Smooth muscle cell (in vitro differentiated cells): ENCODE results near the gene MAP7D2. TPM values are rescaled to one million over a fixed set of nuclear protein-coding genes. Genes with fewer than 3 reads are reported as not detected.

ENCODE experiments used
- DNase-seq: peaks from one replicate; lab custom pipeline; 2025; ENCODE audit not compliant: unreplicated experiment; lab: John Stamatoyannopoulos, UW
- H2AFZ ChIP-seq: fragments of 200-600 bp; sonication (generic); 2 replicates; pipeline ENCODE4 v1.6.0; 2016; ENCODE audit warnings: antibody characterized with exemption, low read depth, mild to moderate bottlenecking
- H3F3A ChIP-seq: fragments of 200-600 bp; sonication (generic); 2 replicates; pipeline ENCODE4 v1.6.0; 2017; ENCODE audit warnings: antibody characterized with exemption, low read depth
- H3K27ac ChIP-seq: fragments of 200-600 bp; sonication (generic); 2 replicates; pipeline ENCODE4 v1.5.1; 2016; ENCODE audit warnings: low read depth, mild to moderate bottlenecking
- H3K27me3 ChIP-seq: fragments of 200-600 bp; sonication (generic); 2 replicates; pipeline ENCODE4 v1.6.1; 2016; ENCODE audit warnings: low read depth, mild to moderate bottlenecking
- H3K36me3 ChIP-seq: fragments of 200-600 bp; sonication (generic); 2 replicates; pipeline ENCODE4 v1.5.1; 2016; ENCODE audit warnings: low read depth
- H3K4me1 ChIP-seq: fragments of 200-600 bp; sonication (generic); 2 replicates; pipeline ENCODE4 v1.5.1; 2016; ENCODE audit warnings: low read depth
- H3K4me2 ChIP-seq: fragments of 200-600 bp; sonication (generic); 2 replicates; pipeline ENCODE4 v1.6.0; 2016; ENCODE audit warnings: mild to moderate bottlenecking
- H3K4me3 ChIP-seq: fragments of 200-600 bp; sonication (generic); 2 replicates; pipeline ENCODE4 v1.5.1; 2016; ENCODE audit warnings: mild to moderate bottlenecking
- H3K79me2 ChIP-seq: fragments of 200-600 bp; sonication (generic); 2 replicates; pipeline ENCODE4 v1.6.0; 2016; ENCODE audit warnings: low read depth, mild to moderate bottlenecking
- H3K9ac ChIP-seq: fragments of 200-600 bp; sonication (generic); 2 replicates; pipeline ENCODE4 v1.6.0; 2016; ENCODE audit warnings: low read depth
- H3K9me3 ChIP-seq: fragments of 200-600 bp; sonication (generic); replicated peaks from 2 replicates; pipeline ENCODE4 v1.5.1; 2016; ENCODE audit warnings: low read depth
- H4K20me1 ChIP-seq: fragments of 200-600 bp; sonication (generic); 2 replicates; pipeline ENCODE4 v1.6.0; 2016; ENCODE audit warnings: low read depth
- WGBS: methylation state at CpG from one replicate; pipeline ENCODE4 v1.1.7; 2016; ENCODE audit warnings: low lambda C conversion rate; 5-methylcytosine and 5-hydroxymethylcytosine counted together
- polyA plus RNA-seq: library from polyadenylated mRNA; unstranded; fragments of >200 nt; fragmentation: Nextera tagmentation; extraction: Ambion mirVana; gene quantifications from 2 replicates; pipeline ENCODE4 v1.2.1, GENCODE V29; 2016
- total RNA-seq: library from RNA; depleted of rRNA; stranded (reverse); fragments of >200 nt; gene quantifications from 2 replicates; pipeline ENCODE4 v1.2.3, GENCODE V29; 2014
- TF ChIP-seq, protein P1 (sequence below): fragments of 200-600 bp; sonication (generic); IDR thresholded peaks from 2 replicates; pipeline ENCODE4 v1.5.1; 2017; ENCODE audit warnings: borderline replicate concordance, mild to moderate bottlenecking, antibody characterized with exemption; ENCODE audit not compliant: insufficient read depth, poor library complexity, severe bottlenecking

The MAP7D2 gene
- total and polyA plus RNA-seq, 2 experiments from 2014 or later: 0.18 TPM; not detected in 1

GRCh38 chrX:20038966-20039365 lies 77.7 kb downstream of the MAP7D2 start:
- Histone ChIP-seq H4K20me1 (no peaks in the 10 kb centered on the region), H3K27ac (no peak overlapping the region), H3K9me3 (no peaks in the 10 kb centered on the region), H3K36me3 (no peaks in the 10 kb centered on the region), H3K4me1 (no peaks in the 10 kb centered on the region), H3K4me3 (no peak overlapping the region), H2AFZ (no peak overlapping the region), H3K4me2 (no peak overlapping the region), H3K79me2 (no peaks in the 10 kb centered on the region), H3K9ac (no peak overlapping the region), H3F3A (no peaks in the 10 kb centered on the region), H3K27me3 (no peaks in the 10 kb centered on the region)
- TF ChIP-seq, protein P1, sequence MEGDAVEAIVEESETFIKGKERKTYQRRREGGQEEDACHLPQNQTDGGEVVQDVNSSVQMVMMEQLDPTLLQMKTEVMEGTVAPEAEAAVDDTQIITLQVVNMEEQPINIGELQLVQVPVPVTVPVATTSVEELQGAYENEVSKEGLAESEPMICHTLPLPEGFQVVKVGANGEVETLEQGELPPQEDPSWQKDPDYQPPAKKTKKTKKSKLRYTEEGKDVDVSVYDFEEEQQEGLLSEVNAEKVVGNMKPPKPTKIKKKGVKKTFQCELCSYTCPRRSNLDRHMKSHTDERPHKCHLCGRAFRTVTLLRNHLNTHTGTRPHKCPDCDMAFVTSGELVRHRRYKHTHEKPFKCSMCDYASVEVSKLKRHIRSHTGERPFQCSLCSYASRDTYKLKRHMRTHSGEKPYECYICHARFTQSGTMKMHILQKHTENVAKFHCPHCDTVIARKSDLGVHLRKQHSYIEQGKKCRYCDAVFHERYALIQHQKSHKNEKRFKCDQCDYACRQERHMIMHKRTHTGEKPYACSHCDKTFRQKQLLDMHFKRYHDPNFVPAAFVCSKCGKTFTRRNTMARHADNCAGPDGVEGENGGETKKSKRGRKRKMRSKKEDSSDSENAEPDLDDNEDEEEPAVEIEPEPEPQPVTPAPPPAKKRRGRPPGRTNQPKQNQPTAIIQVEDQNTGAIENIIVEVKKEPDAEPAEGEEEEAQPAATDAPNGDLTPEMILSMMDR: no peak
- WGBS: 72% methylated on average over 3 of the region's 3 CpGs
- DNase-seq: no peak

GRCh38 chrX:20037186-20037585 lies 79.5 kb downstream of the MAP7D2 start:
- no peak overlapping the region for H3K9ac ChIP-seq
- H4K20me1 ChIP-seq: no peaks in the 10 kb centered on the region
- H3K4me3 ChIP-seq: no peak overlapping the region
- 80% methylated on average over 6 of the region's 6 CpGs for WGBS
- DNase-seq: no peak
- no peaks in the 10 kb centered on the region for H3K4me1 ChIP-seq
- no peak overlapping the region for H3K4me2 ChIP-seq
- TF ChIP-seq, protein P1: no peak
- no peaks in the 10 kb centered on the region for H3K36me3 ChIP-seq
- no peaks in the 10 kb centered on the region for H3K79me2 ChIP-seq
- H3K27me3 ChIP-seq: no peaks in the 10 kb centered on the region
- no peak overlapping the region for H2AFZ ChIP-seq
- H3K9me3 ChIP-seq: no peaks in the 10 kb centered on the region
- H3F3A ChIP-seq: no peaks in the 10 kb centered on the region
- no peak overlapping the region for H3K27ac ChIP-seq

DNA sequence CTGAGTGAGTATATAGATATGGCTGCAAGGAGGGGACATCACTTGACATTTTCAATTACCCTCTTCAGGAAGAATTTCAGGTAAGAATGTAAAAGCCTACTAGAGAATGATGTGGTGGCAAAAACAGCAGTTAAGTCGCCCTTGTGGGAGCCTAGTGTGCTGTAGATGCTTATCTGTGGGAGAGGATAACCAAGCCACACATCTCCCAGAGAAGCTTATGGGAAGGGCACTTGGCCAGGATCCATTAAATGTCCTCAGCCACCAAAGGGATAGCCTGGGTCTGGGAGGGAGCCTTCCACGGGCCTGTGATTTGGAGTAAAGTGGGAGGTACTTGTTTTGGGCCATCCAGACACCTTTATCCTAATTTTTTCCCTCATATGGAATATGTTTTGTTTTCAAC lies 84.5 kb downstream of the MAP7D2 start:
- no peaks in the 10 kb centered on the region for H3K4me1 ChIP-seq
- H3K4me3 ChIP-seq: no peak overlapping the region
- H3K9ac ChIP-seq: no peak overlapping the region
- 47% methylated on average over 2 of the region's 2 CpGs for WGBS
- H3K27me3 ChIP-seq: no peaks in the 10 kb centered on the region
- H3K9me3 ChIP-seq: no peaks in the 10 kb centered on the region
- H3F3A ChIP-seq: no peaks in the 10 kb centered on the region
- no peaks in the 10 kb centered on the region for H4K20me1 ChIP-seq
- H3K36me3 ChIP-seq: no peaks in the 10 kb centered on the region
- TF ChIP-seq, protein P1: no peak
- no peak overlapping the region for H3K27ac ChIP-seq
- H3K4me2 ChIP-seq: no peak overlapping the region
- H2AFZ ChIP-seq: no peak overlapping the region
- no peaks in the 10 kb centered on the region for H3K79me2 ChIP-seq
- no peak for DNase-seq

GRCh38 chrX:20029728-20030127 lies 87.0 kb downstream of the MAP7D2 start:
- no peak overlapping the region for H3K4me3 ChIP-seq
- TF ChIP-seq, protein P1: no peak

More at GRCh38 chrX:20029728-20030127, 87.0 kb downstream of the MAP7D2 start:
- WGBS: 69% methylated on average over 2 of the region's 2 CpGs
- Histone ChIP-seq H3K79me2 (no peaks in the 10 kb centered on the region), H2AFZ (no peak overlapping the region), H3K36me3 (no peaks in the 10 kb centered on the region), H3F3A (no peaks in the 10 kb centered on the region), H3K9ac (no peak overlapping the region), H3K27me3 (no peaks in the 10 kb centered on the region), H3K27ac (no peak overlapping the region), H4K20me1 (no peaks in the 10 kb centered on the region), H3K4me1 (no peaks in the 10 kb centered on the region), H3K4me2 (no peak overlapping the region), H3K9me3 (no peaks in the 10 kb centered on the region)
- DNase-seq: no peak
